ENCODE data around the gene FMN1.

Gene FMN1

GRCh38 chr15:33021806-33022389, 172.6 kb downstream of the FMN1 start:
- DNase-seq (ENCODE audit: low read depth, low spot score): peak; percentile 37

GRCh38 chr15:33019354-33019981, 175.0 kb downstream of the FMN1 start:
- no peak overlapping the region for H3K27ac ChIP-seq (ENCODE audit: low read length)
- H3K4me3 ChIP-seq (ENCODE audit: low read length): no peak overlapping the region
- no CpG with 5 or more reads among the region's 43 CpGs for WGBS (ENCODE audit: insufficient coverage, insufficient read length)
- 0 out of 2 replicates have a peak, but pooled peaks cover 3% of the 10 kb centered on the region for H3K4me1 ChIP-seq (ENCODE audit: control insufficient read depth, insufficient read depth, low read length)
- DNase-seq (ENCODE audit: low read depth, low spot score): no peak
- H3K9me3 ChIP-seq (ENCODE audit: control insufficient read depth, insufficient read depth, low read length): no peaks in the 10 kb centered on the region
- no peaks in the 10 kb centered on the region for H3K36me3 ChIP-seq (ENCODE audit: control insufficient read depth, insufficient read depth, low read length)
- no peaks in the 10 kb centered on the region for H3K27me3 ChIP-seq (ENCODE audit: control insufficient read depth, insufficient read depth, low read length)

More at GRCh38 chr15:33021806-33022389, 172.6 kb downstream of the FMN1 start:
- Histone ChIP-seq H3K27me3 (ENCODE audit: control insufficient read depth, insufficient read depth, low read length) (no peaks in the 10 kb centered on the region), H3K27ac (ENCODE audit: low read length) (no peak overlapping the region), H3K4me3 (ENCODE audit: low read length) (no peak overlapping the region), H3K9me3 (ENCODE audit: control insufficient read depth, insufficient read depth, low read length) (no peaks in the 10 kb centered on the region), H3K4me1 (ENCODE audit: control insufficient read depth, insufficient read depth, low read length) (peaks cover 3% of the 10 kb centered on the region; the same call in 1 of the 2 replicates), H3K36me3 (ENCODE audit: control insufficient read depth, insufficient read depth, low read length) (no peaks in the 10 kb centered on the region)
- no CpG with 5 or more reads among the region's 4 CpGs for WGBS (ENCODE audit: insufficient coverage, insufficient read length)

- DNase-seq (ENCODE audit: low read depth, low spot score): no peak
- no peak overlapping the region for H3K4me3 ChIP-seq (ENCODE audit: low read length)
- H3K27ac ChIP-seq (ENCODE audit: low read length): no peak overlapping the region
- H3K27me3 ChIP-seq (ENCODE audit: control insufficient read depth, insufficient read depth, low read length): no peaks in the 10 kb centered on the region
- H3K9me3 ChIP-seq (ENCODE audit: control insufficient read depth, insufficient read depth, low read length): no peaks in the 10 kb centered on the region
- WGBS (ENCODE audit: insufficient coverage, insufficient read length): no CpG with 5 or more reads among the region's 10 CpGs
- no peaks in the 10 kb centered on the region for H3K4me1 ChIP-seq (ENCODE audit: control insufficient read depth, insufficient read depth, low read length)
- no peaks in the 10 kb centered on the region for H3K36me3 ChIP-seq (ENCODE audit: control insufficient read depth, insufficient read depth, low read length)
Observed at GRCh38 chr15:33016405-33017024, 178.0 kb downstream of the FMN1 start.

- Histone ChIP-seq H3K27me3 (ENCODE audit: control insufficient read depth, insufficient read depth, low read length) (no peaks in the 10 kb centered on the region), H3K4me3 (ENCODE audit: low read length) (no peak overlapping the region), H3K9me3 (ENCODE audit: control insufficient read depth, insufficient read depth, low read length) (no peaks in the 10 kb centered on the region), H3K4me1 (ENCODE audit: control insufficient read depth, insufficient read depth, low read length) (no peaks in the 10 kb centered on the region), H3K36me3 (ENCODE audit: control insufficient read depth, insufficient read depth, low read length) (no peaks in the 10 kb centered on the region), H3K27ac (ENCODE audit: low read length) (no peak overlapping the region)
- DNase-seq (ENCODE audit: low read depth, low spot score): no peak
- no CpG with 5 or more reads among the region's 1 CpG for WGBS (ENCODE audit: insufficient coverage, insufficient read length)
Observed at GRCh38 chr15:33014586-33014985, 179.9 kb downstream of the FMN1 start.

GRCh38 chr15:33013827-33014445, 180.6 kb downstream of the FMN1 start:
- Histone ChIP-seq H3K9me3 (ENCODE audit: control insufficient read depth, insufficient read depth, low read length) (no peaks in the 10 kb centered on the region), H3K27ac (ENCODE audit: low read length) (no peak overlapping the region), H3K4me3 (ENCODE audit: low read length) (no peak overlapping the region), H3K36me3 (ENCODE audit: control insufficient read depth, insufficient read depth, low read length) (no peaks in the 10 kb centered on the region), H3K27me3 (ENCODE audit: control insufficient read depth, insufficient read depth, low read length) (no peaks in the 10 kb centered on the region), H3K4me1 (ENCODE audit: control insufficient read depth, insufficient read depth, low read length) (peaks cover 1% of the 10 kb centered on the region; the same call in 1 of the 2 replicates)
- no peak for DNase-seq (ENCODE audit: low read depth, low spot score)
- no CpG with 5 or more reads among the region's 3 CpGs for WGBS (ENCODE audit: insufficient coverage, insufficient read length)

- no peaks in the 10 kb centered on the region for H3K9me3 ChIP-seq (ENCODE audit: control insufficient read depth, insufficient read depth, low read length)
- H3K27me3 ChIP-seq (ENCODE audit: control insufficient read depth, insufficient read depth, low read length): no peaks in the 10 kb centered on the region
- DNase-seq (ENCODE audit: low read depth, low spot score): no peak
- H3K27ac ChIP-seq (ENCODE audit: low read length): no peak overlapping the region
- H3K4me3 ChIP-seq (ENCODE audit: low read length): no peak overlapping the region
- no peaks in the 10 kb centered on the region for H3K36me3 ChIP-seq (ENCODE audit: control insufficient read depth, insufficient read depth, low read length)
- whole genome bisulfite sequencing (ENCODE audit: insufficient coverage, insufficient read length): no CpG with 5 or more reads among the region's 3 CpGs
- H3K4me1 ChIP-seq (ENCODE audit: control insufficient read depth, insufficient read depth, low read length): peaks cover 2% of the 10 kb centered on the region; the same call in 1 of the 2 replicates
Observed at GRCh38 chr15:33011976-33012375, 182.5 kb downstream of the FMN1 start.

- Histone ChIP-seq H3K4me3 (ENCODE audit: low read length) (no peak overlapping the region), H3K9me3 (ENCODE audit: control insufficient read depth, insufficient read depth, low read length) (no peaks in the 10 kb centered on the region), H3K27ac (ENCODE audit: low read length) (no peak overlapping the region), H3K36me3 (ENCODE audit: control insufficient read depth, insufficient read depth, low read length) (no peaks in the 10 kb centered on the region), H3K27me3 (ENCODE audit: control insufficient read depth, insufficient read depth, low read length) (no peaks in the 10 kb centered on the region), H3K4me1 (ENCODE audit: control insufficient read depth, insufficient read depth, low read length) (peaks cover 2% of the 10 kb centered on the region; the same call in 1 of the 2 replicates)
- WGBS (ENCODE audit: insufficient coverage, insufficient read length): no CpG with 5 or more reads among the region's 4 CpGs
- no peak for DNase-seq (ENCODE audit: low read depth, low spot score)
Observed at GRCh38 chr15:33009603-33010002, 184.9 kb downstream of the FMN1 start.

- Histone ChIP-seq H3K27me3 (ENCODE audit: control insufficient read depth, insufficient read depth, low read length) (no peaks in the 10 kb centered on the region), H3K4me1 (ENCODE audit: control insufficient read depth, insufficient read depth, low read length) (peaks cover 2% of the 10 kb centered on the region; the same call in 1 of the 2 replicates), H3K4me3 (ENCODE audit: low read length) (no peak overlapping the region), H3K36me3 (ENCODE audit: control insufficient read depth, insufficient read depth, low read length) (no peaks in the 10 kb centered on the region), H3K9me3 (ENCODE audit: control insufficient read depth, insufficient read depth, low read length) (no peaks in the 10 kb centered on the region), H3K27ac (ENCODE audit: low read length) (no peak overlapping the region)
- no peak for DNase-seq (ENCODE audit: low read depth, low spot score)
- WGBS (ENCODE audit: insufficient coverage, insufficient read length): no CpG with 5 or more reads among the region's 5 CpGs
Observed at GRCh38 chr15:33009026-33009425, 185.5 kb downstream of the FMN1 start.

- WGBS (ENCODE audit: insufficient coverage, insufficient read length): no CpG with 5 or more reads among the region's 3 CpGs
- H3K4me1 ChIP-seq (ENCODE audit: control insufficient read depth, insufficient read depth, low read length): peaks cover 2% of the 10 kb centered on the region; the same call in 1 of the 2 replicates
- DNase-seq (ENCODE audit: low read depth, low spot score): no peak
Observed at GRCh38 chr15:33008284-33008995, 186.1 kb downstream of the FMN1 start.

GRCh38 chr15:33007303-33007855, 187.1 kb downstream of the FMN1 start:
- Histone ChIP-seq H3K4me1 (ENCODE audit: control insufficient read depth, insufficient read depth, low read length) (peaks cover 2% of the 10 kb centered on the region; the same call in 1 of the 2 replicates), H3K27me3 (ENCODE audit: control insufficient read depth, insufficient read depth, low read length) (no peaks in the 10 kb centered on the region), H3K9me3 (ENCODE audit: control insufficient read depth, insufficient read depth, low read length) (no peaks in the 10 kb centered on the region), H3K4me3 (ENCODE audit: low read length) (no peak overlapping the region), H3K27ac (ENCODE audit: low read length) (no peak overlapping the region), H3K36me3 (ENCODE audit: control insufficient read depth, insufficient read depth, low read length) (no peaks in the 10 kb centered on the region)
- WGBS (ENCODE audit: insufficient coverage, insufficient read length): no CpG with 5 or more reads among the region's 4 CpGs
- peak; percentile 22 for DNase-seq (ENCODE audit: low read depth, low spot score)

More at GRCh38 chr15:33008284-33008995, 186.1 kb downstream of the FMN1 start:
- Histone ChIP-seq H3K27ac (ENCODE audit: low read length) (no peak overlapping the region), H3K36me3 (ENCODE audit: control insufficient read depth, insufficient read depth, low read length) (no peaks in the 10 kb centered on the region), H3K27me3 (ENCODE audit: control insufficient read depth, insufficient read depth, low read length) (no peaks in the 10 kb centered on the region), H3K4me3 (ENCODE audit: low read length) (no peak overlapping the region), H3K9me3 (ENCODE audit: control insufficient read depth, insufficient read depth, low read length) (no peaks in the 10 kb centered on the region)
